ENCODE data around the gene ANKRD17.

Gene ANKRD17

GRCh38 chr4:73248416-73248815, 10.2 kb downstream of the ANKRD17 start:
- TF ChIP-seq, protein P1, sequence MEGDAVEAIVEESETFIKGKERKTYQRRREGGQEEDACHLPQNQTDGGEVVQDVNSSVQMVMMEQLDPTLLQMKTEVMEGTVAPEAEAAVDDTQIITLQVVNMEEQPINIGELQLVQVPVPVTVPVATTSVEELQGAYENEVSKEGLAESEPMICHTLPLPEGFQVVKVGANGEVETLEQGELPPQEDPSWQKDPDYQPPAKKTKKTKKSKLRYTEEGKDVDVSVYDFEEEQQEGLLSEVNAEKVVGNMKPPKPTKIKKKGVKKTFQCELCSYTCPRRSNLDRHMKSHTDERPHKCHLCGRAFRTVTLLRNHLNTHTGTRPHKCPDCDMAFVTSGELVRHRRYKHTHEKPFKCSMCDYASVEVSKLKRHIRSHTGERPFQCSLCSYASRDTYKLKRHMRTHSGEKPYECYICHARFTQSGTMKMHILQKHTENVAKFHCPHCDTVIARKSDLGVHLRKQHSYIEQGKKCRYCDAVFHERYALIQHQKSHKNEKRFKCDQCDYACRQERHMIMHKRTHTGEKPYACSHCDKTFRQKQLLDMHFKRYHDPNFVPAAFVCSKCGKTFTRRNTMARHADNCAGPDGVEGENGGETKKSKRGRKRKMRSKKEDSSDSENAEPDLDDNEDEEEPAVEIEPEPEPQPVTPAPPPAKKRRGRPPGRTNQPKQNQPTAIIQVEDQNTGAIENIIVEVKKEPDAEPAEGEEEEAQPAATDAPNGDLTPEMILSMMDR (IDR thresholded peaks at IDR 0.05; ENCODE audit: extremely low read depth, missing control alignments): no peak
- no peak for DNase-seq (ENCODE audit: low spot score)

DNA sequence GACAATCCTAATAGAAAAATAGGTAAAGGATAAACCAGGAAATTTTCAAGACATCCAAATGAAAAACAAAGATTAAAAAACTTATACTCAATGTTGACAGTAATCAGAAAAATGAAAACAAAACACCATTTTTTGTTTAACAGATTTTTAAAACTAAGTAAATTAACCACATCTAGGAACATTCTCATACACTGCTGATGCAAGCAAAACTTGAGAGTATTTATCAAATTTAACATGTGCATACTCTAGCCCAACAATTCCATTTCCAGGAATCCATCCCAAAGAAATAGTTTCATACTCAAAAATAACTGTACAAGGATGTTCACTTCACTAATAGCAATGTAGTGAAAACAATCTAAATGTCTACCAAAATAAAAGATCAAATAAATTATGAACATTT, 11.5 kb downstream of the ANKRD17 start:
- TF ChIP-seq, protein P1 (IDR thresholded peaks at IDR 0.05; ENCODE audit: extremely low read depth, missing control alignments): no peak
- no peak for DNase-seq (ENCODE audit: low spot score)

DNA sequence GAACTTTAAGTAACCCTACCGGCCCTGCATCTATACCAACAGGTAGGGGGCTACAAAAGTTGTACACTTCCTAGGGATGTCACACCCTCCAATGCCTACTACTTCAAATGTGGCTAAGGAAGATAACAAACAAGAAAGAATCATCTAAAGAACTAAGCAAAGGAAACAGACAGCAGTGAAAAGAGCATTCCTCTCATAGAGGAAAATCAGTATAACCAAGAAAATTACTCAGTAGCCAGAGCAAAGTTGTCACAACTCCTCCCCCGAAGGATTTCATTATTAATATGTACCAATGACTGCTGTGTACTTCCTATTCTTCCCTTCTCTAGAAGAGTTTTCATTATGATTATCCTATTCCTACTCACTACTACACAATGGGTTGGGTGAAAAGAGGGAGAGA, 12.6 kb downstream of the ANKRD17 start:
- DNase-seq (ENCODE audit: low spot score): no peak
- TF ChIP-seq, protein P1 (IDR thresholded peaks at IDR 0.05; ENCODE audit: extremely low read depth, missing control alignments): no peak

DNA sequence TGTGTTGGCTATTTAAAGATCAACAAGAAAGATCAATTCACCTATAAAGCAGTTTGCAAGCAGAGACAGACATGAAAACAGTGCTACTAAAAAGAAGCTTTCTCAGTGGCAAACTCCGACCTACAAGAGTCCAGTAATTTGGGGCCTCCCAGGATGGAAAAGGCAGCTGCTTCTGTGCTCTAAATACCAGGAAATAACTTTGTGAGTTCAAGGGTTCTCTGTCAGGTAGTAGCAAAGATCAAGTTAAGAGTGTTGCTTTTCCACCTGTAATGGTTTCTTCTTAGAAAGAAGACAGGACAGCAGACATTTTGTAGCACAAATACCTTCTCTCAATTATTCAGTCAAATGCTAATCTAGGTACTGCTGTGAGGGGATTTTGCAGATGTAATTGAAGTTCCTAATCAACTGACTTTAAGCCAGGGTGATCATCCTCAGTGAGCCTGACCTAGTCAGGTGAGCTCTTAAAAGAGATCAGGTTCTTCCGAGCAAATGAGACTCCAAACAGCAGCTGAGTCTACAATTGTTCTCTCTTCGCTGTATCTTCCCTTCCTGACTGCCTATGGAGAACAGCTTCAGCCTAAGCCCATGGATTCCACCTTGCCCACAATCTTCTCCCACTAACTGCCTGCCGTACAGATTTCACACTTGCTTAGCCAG, 13.5 kb downstream of the ANKRD17 start:
- TF ChIP-seq, protein P1 (IDR thresholded peaks at IDR 0.05; ENCODE audit: extremely low read depth, missing control alignments): no peak

GRCh38 chr4:73237044-73237443, 21.6 kb downstream of the ANKRD17 start:
- DNase-seq (ENCODE audit: low spot score): no peak
- TF ChIP-seq, protein P1 (IDR thresholded peaks at IDR 0.05; ENCODE audit: extremely low read depth, missing control alignments): no peak

More for the DNA sequence above, 13.5 kb downstream of the ANKRD17 start:
- DNase-seq (ENCODE audit: low spot score): no peak

GRCh38 chr4:73236151-73236550, 22.4 kb downstream of the ANKRD17 start:
- no peak for DNase-seq (ENCODE audit: low spot score)
- TF ChIP-seq, protein P1 (IDR thresholded peaks at IDR 0.05; ENCODE audit: extremely low read depth, missing control alignments): no peak

DNA sequence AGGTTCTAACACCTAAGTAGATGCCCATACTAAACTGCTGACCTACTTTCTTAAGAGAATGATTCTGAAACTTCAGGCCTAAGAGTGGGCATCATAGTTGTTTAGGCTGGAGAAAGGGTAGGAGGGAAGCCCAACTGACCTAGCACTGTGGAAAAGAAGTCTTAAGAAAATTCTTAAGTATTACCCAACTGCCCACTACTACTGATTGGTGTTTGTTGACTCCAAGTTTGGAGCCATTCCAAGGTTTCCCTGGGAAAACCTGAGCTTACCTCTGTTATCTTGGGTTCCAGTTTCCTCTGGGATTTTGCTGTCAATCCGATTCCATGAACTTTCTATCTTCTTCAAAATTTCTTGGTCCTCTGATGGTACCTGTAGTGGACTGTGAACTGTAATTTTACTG, 23.9 kb downstream of the ANKRD17 start:
- no peak for DNase-seq (ENCODE audit: low spot score)
- TF ChIP-seq, protein P1 (IDR thresholded peaks at IDR 0.05; ENCODE audit: extremely low read depth, missing control alignments): no peak
